Measurements from ENCODE around the gene ATP6V1B1.

The ATP6V1B1 gene

GRCh38 chr2:70902067-70902442 is 33.6 kb upstream of the ATP6V1B1 start:
- peak; percentile 73 for DNase-seq

- no peak for DNase-seq
Observed at GRCh38 chr2:70902579-70902978, 33.1 kb upstream of the ATP6V1B1 start.

- DNase-seq = no peak
Observed at GRCh38 chr2:70903171-70903570, 32.5 kb upstream of the ATP6V1B1 start.

GRCh38 chr2:70903641-70904340 is 31.9 kb upstream of the ATP6V1B1 start:
- no peak for DNase-seq

- no peak for DNase-seq
Observed at GRCh38 chr2:70904371-70905216, 31.1 kb upstream of the ATP6V1B1 start.

- no peak for DNase-seq
Observed at GRCh38 chr2:70905443-70906421, 30.0 kb upstream of the ATP6V1B1 start.

- no peak for DNase-seq
Observed at GRCh38 chr2:70906439-70907005, 29.2 kb upstream of the ATP6V1B1 start.

GRCh38 chr2:70907130-70908057 is 28.3 kb upstream of the ATP6V1B1 start:
- no peak for DNase-seq

GRCh38 chr2:70916291-70916690 is 19.4 kb upstream of the ATP6V1B1 start:
- DNase-seq = no peak

- no peak for DNase-seq
Observed at GRCh38 chr2:70918016-70918415, 17.7 kb upstream of the ATP6V1B1 start.

- DNase-seq = peak; percentile 88
Observed at GRCh38 chr2:70919672-70920366, 15.9 kb upstream of the ATP6V1B1 start.

GRCh38 chr2:70920367-70920715 is 15.4 kb upstream of the ATP6V1B1 start:
- no peak for DNase-seq

- DNase-seq = no peak
Observed at GRCh38 chr2:70921031-70921430, 14.7 kb upstream of the ATP6V1B1 start.

- DNase-seq = peak; percentile 87
Observed at GRCh38 chr2:70921839-70922234, 13.9 kb upstream of the ATP6V1B1 start.

GRCh38 chr2:70922235-70923234 is 13.2 kb upstream of the ATP6V1B1 start:
- DNase-seq = peak; percentile 93

GRCh38 chr2:70923378-70924015 is 12.2 kb upstream of the ATP6V1B1 start:
- DNase-seq = peak; percentile 78

- no peak for DNase-seq
Observed at GRCh38 chr2:70926042-70926441, 9.7 kb upstream of the ATP6V1B1 start.

GRCh38 chr2:70927138-70927537 is 8.6 kb upstream of the ATP6V1B1 start:
- DNase-seq = no peak

GRCh38 chr2:70927641-70928040 is 8.1 kb upstream of the ATP6V1B1 start:
- no peak for DNase-seq

Measured in NCI-H82 (cell line).